ENCODE measurements around the gene RACGAP1.

The RACGAP1 gene, protein sequence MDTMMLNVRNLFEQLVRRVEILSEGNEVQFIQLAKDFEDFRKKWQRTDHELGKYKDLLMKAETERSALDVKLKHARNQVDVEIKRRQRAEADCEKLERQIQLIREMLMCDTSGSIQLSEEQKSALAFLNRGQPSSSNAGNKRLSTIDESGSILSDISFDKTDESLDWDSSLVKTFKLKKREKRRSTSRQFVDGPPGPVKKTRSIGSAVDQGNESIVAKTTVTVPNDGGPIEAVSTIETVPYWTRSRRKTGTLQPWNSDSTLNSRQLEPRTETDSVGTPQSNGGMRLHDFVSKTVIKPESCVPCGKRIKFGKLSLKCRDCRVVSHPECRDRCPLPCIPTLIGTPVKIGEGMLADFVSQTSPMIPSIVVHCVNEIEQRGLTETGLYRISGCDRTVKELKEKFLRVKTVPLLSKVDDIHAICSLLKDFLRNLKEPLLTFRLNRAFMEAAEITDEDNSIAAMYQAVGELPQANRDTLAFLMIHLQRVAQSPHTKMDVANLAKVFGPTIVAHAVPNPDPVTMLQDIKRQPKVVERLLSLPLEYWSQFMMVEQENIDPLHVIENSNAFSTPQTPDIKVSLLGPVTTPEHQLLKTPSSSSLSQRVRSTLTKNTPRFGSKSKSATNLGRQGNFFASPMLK

GRCh38 chr12:50025187-50026059 is at the start of gene RACGAP1:
RACGAP1 (minus strand) TSS chr12:50025494; CDS start chr12:50016715, 8,779 bp downstream.
- peak; percentile 98 for DNase-seq (ENCODE audit: low spot score)

DNA sequence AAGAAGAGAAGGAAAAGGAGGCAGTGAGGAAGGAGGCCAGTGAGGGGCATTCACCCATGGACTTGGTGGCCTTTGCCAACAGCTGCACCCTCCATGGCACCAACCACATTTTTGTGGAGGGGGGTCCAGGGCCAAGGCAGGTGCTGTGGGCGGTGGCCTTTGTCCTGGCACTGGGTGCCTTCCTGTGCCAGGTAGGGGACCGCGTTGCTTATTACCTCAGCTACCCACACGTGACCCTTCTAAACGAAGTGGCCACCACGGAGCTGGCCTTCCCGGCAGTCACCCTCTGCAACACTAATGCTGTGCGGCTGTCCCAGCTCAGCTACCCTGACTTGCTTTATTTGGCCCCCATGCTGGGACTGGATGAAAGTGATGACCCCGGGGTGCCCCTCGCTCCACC is 48.4 kb upstream of the RACGAP1 start:
- DNase-seq (ENCODE audit: low spot score) = no peak

DNA sequence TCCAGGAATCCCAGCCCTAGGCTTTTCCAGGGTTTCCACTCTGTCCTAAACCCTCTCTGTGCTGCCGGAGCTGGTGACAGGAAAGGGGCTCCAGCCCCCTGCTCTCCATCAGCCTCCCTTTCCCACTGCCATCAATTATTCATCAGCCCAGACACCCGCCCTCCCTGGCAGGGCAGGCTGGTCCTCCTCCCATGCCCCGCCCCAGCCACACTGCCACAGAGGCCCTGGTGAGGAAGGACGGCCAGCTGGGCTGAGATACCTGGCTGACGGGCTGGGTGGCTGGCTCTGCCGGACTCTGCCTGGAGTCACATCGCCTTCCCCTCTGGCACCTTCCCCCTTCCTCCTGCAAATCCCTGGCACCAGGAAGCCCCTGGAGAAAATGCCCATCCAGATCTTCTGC is 47.9 kb upstream of the RACGAP1 start:
- DNase-seq (ENCODE audit: low spot score) = no peak

DNA sequence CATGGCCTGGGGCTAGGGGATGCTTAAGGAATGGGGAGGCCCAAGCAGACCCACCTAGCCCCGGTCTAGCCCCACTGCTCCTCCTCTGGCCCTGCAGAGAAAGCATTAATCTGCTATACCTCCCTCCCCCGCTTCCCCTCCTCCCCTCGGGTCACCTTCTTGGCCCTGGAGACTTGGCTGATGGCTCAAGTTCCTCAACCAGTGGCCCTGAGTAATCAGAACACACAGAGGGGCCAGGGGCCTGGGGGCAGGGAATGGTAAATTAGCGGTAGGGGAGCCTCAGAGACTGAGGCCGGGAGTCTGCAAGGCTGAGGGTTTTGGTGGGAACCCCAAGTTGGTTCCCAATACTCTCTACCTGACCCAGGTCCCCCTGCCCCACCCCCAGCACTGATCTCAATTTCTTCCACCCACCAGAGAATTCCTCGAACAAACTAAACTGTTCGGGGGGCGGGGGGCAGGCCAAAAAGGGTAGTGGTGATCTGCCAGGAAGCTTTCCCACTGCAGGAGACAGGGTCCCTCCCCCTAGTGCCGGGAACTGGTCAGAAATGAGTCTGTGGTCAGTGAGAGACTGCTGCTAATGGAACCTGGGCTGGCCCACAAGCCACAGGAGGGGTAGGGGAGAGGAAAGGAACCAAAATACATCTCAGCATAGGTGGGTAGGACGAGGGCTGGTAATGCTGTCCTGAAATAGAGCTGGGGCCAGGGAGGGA is 47.1 kb upstream of the RACGAP1 start:
- DNase-seq (ENCODE audit: low spot score) = no peak

- peak; percentile 62 for DNase-seq (ENCODE audit: low spot score)
Measured at GRCh38 chr12:50070314-50071060, 45.2 kb upstream of the RACGAP1 start.

- DNase-seq (ENCODE audit: low spot score) = no peak
Measured at GRCh38 chr12:50069539-50069938, 44.2 kb upstream of the RACGAP1 start.

GRCh38 chr12:50069069-50069468 is 43.8 kb upstream of the RACGAP1 start:
- no peak for DNase-seq (ENCODE audit: low spot score)

DNA sequence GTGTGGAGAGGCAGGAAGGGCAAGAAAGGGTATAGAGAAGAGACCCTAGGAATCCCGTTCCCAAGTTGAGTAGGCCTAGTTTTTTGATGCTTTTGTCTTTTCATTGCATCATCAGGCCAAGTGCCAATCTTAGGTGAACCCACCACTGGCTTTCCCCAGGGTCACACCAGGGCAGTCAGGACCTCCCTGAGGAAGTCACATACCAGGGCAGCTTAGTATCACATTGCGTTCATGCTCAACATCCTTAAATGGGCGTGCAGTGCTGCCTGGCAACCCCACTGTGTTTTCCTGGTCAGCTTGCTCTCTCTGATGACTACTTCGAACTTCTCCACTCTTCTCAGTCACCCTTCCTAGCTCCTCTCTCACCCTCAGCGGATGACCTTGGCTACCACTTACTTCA is 41.1 kb upstream of the RACGAP1 start:
- no peak for DNase-seq (ENCODE audit: low spot score)

DNA sequence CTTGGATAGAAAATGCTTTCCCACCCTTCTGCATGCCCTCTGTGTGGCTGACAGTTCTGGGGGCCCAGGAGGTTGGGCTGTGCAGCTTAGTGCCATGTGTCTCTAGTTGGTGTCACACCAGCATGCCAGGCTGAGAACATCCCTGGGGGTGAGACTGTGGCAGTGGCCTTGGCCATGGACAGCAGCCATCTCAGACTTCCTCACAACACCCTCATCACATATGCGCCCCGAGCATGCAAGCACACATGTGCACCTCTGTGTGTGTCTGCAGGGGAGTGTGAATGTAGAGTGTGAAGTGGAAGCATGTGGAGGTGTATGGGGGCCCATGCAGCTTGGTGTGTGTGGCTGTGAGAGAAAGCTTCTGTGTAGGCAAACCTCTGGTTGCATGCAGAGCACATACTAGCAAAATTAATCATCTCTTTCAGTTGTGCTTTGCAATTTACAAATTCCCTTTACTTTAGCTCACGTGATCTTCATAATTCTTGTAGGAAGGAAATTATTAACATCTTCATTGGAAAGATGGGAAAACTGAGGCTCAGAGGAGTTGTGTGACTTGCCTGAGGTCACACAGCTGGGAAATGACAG is 40.5 kb upstream of the RACGAP1 start:
- DNase-seq (ENCODE audit: low spot score) = no peak

DNA sequence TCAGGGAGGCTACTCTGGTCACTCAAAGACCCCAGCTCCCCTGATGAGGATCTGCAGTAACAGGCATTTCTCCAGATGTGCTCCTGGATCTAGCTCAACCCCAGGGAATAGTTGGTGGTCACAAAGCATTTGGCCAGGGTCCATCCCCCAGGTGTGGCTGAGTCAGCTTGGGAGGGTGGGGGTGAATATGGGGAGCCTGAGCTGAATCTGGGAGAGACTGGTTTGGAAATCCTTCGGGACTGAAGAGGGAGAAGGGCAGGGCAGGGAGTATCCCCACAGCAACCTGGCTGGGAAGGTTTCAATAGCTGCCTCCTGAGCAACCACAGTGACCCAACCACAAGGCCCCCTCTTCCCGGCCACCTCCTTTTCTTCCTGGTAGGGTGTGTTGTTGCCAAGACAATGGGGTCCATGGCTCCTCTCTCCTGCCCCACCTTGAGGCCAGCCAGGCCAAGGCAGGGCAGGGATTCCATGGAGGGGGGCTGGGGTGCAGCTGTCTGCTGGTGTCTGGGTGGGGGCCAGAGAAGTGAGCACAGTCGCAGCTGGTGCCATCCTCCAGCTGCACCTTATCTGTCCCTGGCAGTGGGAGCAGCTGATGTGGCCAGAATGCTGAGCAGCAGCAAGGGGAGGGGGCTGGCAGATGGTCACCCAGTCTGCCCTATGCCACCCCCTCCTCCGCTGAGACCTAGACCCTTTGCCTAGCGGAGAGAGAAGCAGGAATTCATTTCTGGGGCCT is 37.6 kb upstream of the RACGAP1 start:
- DNase-seq (ENCODE audit: low spot score) = no peak

DNA sequence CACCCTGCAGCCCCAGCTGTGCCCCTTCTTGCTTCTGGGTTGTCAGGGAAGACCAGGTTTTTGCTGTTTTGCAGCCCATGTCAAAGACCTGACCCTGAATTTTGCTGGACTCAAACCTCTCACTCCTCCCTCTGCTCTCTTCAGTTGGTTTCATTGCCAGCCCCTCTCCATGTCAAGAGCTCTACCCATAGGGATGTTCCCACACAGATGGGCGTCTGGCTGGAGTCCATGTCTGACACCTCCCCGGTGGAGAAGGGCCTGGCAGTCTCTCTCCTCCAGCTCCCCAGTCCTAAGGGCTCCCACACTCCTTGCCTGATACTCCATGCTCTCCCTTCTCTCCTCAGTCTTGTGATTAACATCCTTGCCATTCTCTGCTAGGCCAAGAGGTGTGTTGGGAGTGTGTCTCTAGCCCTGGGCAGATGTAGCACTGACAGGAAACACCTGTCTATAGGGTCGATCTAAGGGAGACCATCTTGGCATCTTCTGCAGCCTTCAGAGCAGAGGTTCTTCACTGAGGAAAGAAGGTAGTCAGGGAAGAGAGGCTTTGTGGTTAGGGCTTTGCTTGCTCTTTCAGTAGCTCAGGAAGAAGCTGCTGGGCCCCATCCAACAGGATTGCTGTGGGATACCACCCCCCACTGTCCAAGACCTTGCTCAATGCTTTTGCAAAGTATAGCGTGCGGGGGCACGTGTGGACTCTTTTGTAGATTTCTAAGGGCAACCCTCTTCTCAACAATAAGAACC is 36.8 kb upstream of the RACGAP1 start:
- no peak for DNase-seq (ENCODE audit: low spot score)

DNA sequence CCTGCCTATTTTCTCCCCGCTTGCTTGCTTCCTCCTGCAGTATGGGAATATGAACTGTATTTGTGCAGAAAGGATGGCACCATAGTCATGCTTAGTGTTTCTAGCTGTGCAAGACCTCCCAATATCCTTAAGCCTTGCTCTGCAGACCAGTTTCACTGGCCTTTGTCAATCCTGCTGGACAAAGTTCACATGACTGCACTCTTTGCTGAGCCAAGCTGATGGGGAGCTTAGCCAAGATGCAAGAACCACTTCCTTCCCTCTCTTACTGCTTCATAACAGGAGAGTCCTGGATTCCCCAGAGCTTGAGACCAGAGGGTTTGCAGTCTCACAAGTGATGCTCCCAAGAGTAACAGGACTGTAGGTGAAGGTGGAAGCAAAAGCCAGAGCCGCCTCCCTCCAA is 35.9 kb upstream of the RACGAP1 start:
- no peak for DNase-seq (ENCODE audit: low spot score)

DNA sequence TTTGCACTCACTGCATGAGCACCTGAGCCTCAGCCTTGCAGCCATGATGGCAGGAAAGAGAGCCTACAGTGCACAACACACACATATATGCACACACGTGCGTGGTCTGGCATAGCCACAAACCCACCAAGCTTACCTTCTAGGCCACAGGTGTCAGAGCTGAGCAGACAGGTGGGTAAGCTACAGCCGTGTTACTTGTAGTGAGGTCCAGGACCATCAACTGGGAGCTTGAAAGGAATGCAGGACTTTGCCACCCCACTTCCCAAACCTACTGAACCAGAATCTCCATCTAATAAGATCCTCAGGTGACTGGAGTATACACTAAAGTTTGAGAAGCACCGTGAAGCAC is 34.8 kb upstream of the RACGAP1 start:
- no peak for DNase-seq (ENCODE audit: low spot score)

DNA sequence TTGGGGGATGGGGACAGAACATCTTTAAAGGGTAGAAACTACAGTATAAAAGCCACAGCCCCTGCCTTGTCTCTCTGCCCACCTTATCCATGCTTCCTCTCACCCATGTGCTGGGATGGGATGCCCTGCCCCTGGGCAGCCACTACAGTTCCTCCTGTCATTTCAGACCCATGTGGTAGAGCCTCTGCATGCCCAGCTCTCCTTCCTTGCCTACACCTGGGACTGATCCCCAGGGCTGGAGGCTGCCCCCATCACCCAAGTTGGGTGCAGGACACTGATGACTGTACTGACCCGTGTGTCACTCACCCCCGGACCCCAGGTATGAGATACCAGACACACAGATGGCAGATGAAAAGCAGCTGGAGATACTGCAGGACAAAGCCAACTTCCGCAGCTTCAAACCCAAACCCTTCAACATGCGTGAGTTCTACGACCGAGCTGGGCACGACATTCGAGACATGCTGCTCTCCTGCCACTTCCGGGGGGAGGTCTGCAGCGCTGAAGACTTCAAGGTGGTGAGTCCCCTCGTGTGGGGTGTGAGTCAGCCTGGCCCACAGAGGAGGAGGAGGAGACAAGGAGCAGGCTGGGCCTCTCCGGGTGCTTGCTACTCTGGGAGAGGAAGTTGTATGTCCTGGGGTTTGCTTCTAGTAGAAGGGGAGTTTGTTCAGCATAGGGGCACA is 34.3 kb upstream of the RACGAP1 start:
- no peak for DNase-seq (ENCODE audit: low spot score)

- no peak for DNase-seq (ENCODE audit: low spot score)
Measured at GRCh38 chr12:50058743-50059312, 33.5 kb upstream of the RACGAP1 start.

DNA sequence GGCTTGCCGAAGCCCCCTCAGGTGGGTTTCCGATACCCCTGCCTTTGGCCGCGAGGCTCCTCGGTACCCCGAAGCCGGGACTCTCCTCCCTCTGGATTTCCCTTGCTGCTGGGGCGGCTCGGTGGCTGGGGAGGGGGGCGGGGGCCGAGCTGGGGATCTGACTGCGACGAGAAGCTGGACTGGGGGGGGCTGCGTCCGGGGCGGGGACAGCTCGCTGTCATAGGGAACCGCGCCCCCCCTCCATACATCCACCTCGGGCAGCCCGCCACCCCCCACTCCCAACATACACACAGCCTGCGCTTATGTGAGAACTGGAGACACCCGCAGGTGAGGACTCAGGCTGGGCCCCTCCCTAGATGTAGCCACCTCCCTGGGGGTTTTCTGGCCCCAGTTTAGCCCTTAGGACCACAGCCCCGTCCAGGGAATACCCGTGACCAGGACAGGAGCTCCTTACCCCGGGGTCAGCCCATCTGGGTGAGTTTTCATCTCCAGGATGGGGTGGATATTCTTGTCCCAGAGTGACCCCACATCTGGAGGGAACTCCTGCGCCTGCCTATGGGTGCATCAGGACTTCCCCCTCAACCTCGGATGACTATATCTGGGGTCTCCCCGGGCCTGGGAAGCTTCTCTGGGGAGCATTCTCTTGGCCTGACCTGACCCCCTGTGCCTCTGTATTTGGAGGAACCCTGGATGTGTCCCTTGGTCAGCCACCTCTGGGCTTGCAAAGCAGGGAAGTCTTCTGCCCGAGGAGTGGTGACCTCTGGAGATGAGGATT is 32.8 kb upstream of the RACGAP1 start:
- no peak for DNase-seq (ENCODE audit: low spot score)

GRCh38 chr12:50057000-50057841 is 31.9 kb upstream of the RACGAP1 start, which contains the start of gene ASIC1:
ASIC1 (plus strand) TSS chr12:50057596; CDS start chr12:50058767, 1,171 bp downstream.
- peak; percentile 54 for DNase-seq (ENCODE audit: low spot score)

All from germinal center (tissue), 1 donor.